GM19324 (cell line): ENCODE measurements around the gene PSME3.
"Not testable (repeated sequence)": the region's sequence is repeated elsewhere in the genome, so short reads cannot be mapped to it uniquely, and the experiment has no call there.

ENCODE experiments used
- ATAC-seq: cut with Tn5 transposase; IDR thresholded peaks from one replicate; pipeline ENCODE4 v1.9.1; 2021; ENCODE audit warnings: mild to moderate bottlenecking, moderate library complexity; ENCODE audit not compliant: unreplicated experiment, low FRiP score

The PSME3 gene

GRCh38 chr17:42849031-42849430 is 15.8 kb downstream of the PSME3 start:
- no peak for ATAC-seq

GRCh38 chr17:42849451-42850181 is 16.4 kb downstream of the PSME3 start:
- no peak for ATAC-seq

GRCh38 chr17:42850954-42851353 is 17.8 kb downstream of the PSME3 start, which contains the start of gene AOC3:
AOC3 (plus strand) TSS chr17:42851199; CDS start chr17:42851344, 145 bp downstream.
- no peak for ATAC-seq

- not testable (repeated sequence) for ATAC-seq
Measured at GRCh38 chr17:42851371-42852240, 18.4 kb downstream of the PSME3 start.

- ATAC-seq, result no peak
Measured at GRCh38 chr17:42852351-42852750, 19.2 kb downstream of the PSME3 start.

- ATAC-seq, result no peak
Measured at GRCh38 chr17:42853004-42853403, 19.8 kb downstream of the PSME3 start.

GRCh38 chr17:42853597-42853967 is 20.4 kb downstream of the PSME3 start:
- ATAC-seq, result no peak

- no peak for ATAC-seq
Measured at GRCh38 chr17:42853968-42854790, 21.0 kb downstream of the PSME3 start.

GRCh38 chr17:42855048-42855596 is 21.9 kb downstream of the PSME3 start:
- ATAC-seq, result no peak

GRCh38 chr17:42856093-42856492 is 22.9 kb downstream of the PSME3 start:
- ATAC-seq, result not testable (repeated sequence)

GRCh38 chr17:42856516-42856915 is 23.3 kb downstream of the PSME3 start:
- ATAC-seq, result not testable (repeated sequence)

GRCh38 chr17:42857389-42857788 is 24.2 kb downstream of the PSME3 start:
- ATAC-seq, result no peak

- ATAC-seq, result no peak
Measured at GRCh38 chr17:42865638-42866094, 32.5 kb downstream of the PSME3 start.

- no peak for ATAC-seq
Measured at GRCh38 chr17:42866216-42866615, 33.0 kb downstream of the PSME3 start.

GRCh38 chr17:42866631-42867575 is 33.7 kb downstream of the PSME3 start:
- no peak for ATAC-seq

GRCh38 chr17:42867694-42868261 is 34.6 kb downstream of the PSME3 start:
- ATAC-seq, result not testable (repeated sequence)

- ATAC-seq, result no peak
Measured at GRCh38 chr17:42868338-42868737, 35.1 kb downstream of the PSME3 start.

GRCh38 chr17:42871647-42872046 is 38.5 kb downstream of the PSME3 start:
- no peak for ATAC-seq
